Trophoblast cell (in vitro differentiated cells and primary cell): ENCODE results near the gene EHMT1.

Source experiments
- DNase-seq, 2 donors: peaks; one replicate each; pipeline ENCODE4 v3.0.0-alpha.2; 2016
- H2AFZ ChIP-seq: 2 replicates; pipeline ENCODE4 v1.6.1; 2013; ENCODE audit warnings: low read length, moderate library complexity, mild to moderate bottlenecking; ENCODE audit not compliant: insufficient read depth, poor library complexity
- H2AK5ac ChIP-seq: 2 replicates; pipeline ENCODE4 v1.6.1; 2013; ENCODE audit warnings: mild to moderate bottlenecking, low read length
- H2BK120ac ChIP-seq: 2 replicates; pipeline ENCODE4 v1.6.1; 2013; ENCODE audit warnings: low read length, mild to moderate bottlenecking, moderate library complexity; ENCODE audit not compliant: insufficient read depth, poor library complexity
- H2BK12ac ChIP-seq: 2 replicates; pipeline ENCODE4 v1.6.1; 2013; ENCODE audit warnings: mild to moderate bottlenecking, low read length, moderate library complexity
- H2BK5ac ChIP-seq: 2 replicates; pipeline ENCODE4 v1.6.1; 2013; ENCODE audit warnings: low read length, low read depth, moderate library complexity, mild to moderate bottlenecking; ENCODE audit not compliant: poor library complexity
- H3K14ac ChIP-seq: 2 replicates; pipeline ENCODE4 v1.6.1; 2013; ENCODE audit warnings: mild to moderate bottlenecking, low read length
- H3K18ac ChIP-seq: 2 replicates; pipeline ENCODE4 v1.6.1; 2013; ENCODE audit warnings: mild to moderate bottlenecking, low read length
- H3K23ac ChIP-seq: 2 replicates; pipeline ENCODE4 v1.6.1; 2013; ENCODE audit warnings: low read length
- H3K27ac ChIP-seq: 2 replicates; pipeline ENCODE4 v1.5.1; 2013; ENCODE audit warnings: low read depth, mild to moderate bottlenecking, inconsistent platforms, low read length, moderate library complexity
- H3K27me3 ChIP-seq: 2 replicates; pipeline ENCODE4 v1.6.1; 2013; ENCODE audit warnings: inconsistent platforms, mild to moderate bottlenecking, low read length, moderate library complexity; ENCODE audit not compliant: insufficient read depth
- H3K36me3 ChIP-seq, 2 experiments: 1 replicate in 1 of 2; 2 replicates in 1 of 2; pipeline ENCODE4 v1.6.1; 2013; ENCODE audit warnings: low read length in 2 of 2, mild to moderate bottlenecking in 2 of 2, moderate library complexity in 1 of 2; ENCODE audit not compliant: insufficient read depth in 2 of 2, control insufficient read depth in 1 of 2
- H3K4ac ChIP-seq: 2 replicates; pipeline ENCODE4 v1.6.1; 2013; ENCODE audit warnings: low read depth, mild to moderate bottlenecking, low read length, moderate library complexity
- H3K4me1 ChIP-seq, 2 experiments: 1 replicate in 1 of 2; 2 replicates in 1 of 2; pipeline ENCODE4 v1.6.1; 2013; ENCODE audit warnings: low read length in 2 of 2, mild to moderate bottlenecking in 2 of 2, moderate library complexity in 1 of 2; ENCODE audit not compliant: insufficient read depth in 2 of 2, control insufficient read depth in 1 of 2
- H3K4me2 ChIP-seq: 2 replicates; pipeline ENCODE4 v1.6.1; 2013; ENCODE audit warnings: inconsistent platforms, mild to moderate bottlenecking, low read length, moderate library complexity
- H3K4me3 ChIP-seq: 2 replicates; pipeline ENCODE4 v1.5.1; 2013; ENCODE audit warnings: mild to moderate bottlenecking, low read depth, low read length, inconsistent platforms
- H3K79me1 ChIP-seq: one replicate; pipeline ENCODE4 v1.6.1; 2013; ENCODE audit warnings: low read length
- H3K79me2 ChIP-seq: 2 replicates; pipeline ENCODE4 v1.6.1; 2013; ENCODE audit warnings: low read length, mild to moderate bottlenecking; ENCODE audit not compliant: control insufficient read depth, insufficient read depth, poor library complexity
- H3K9ac ChIP-seq: 2 replicates; pipeline ENCODE4 v1.6.1; 2013; ENCODE audit warnings: mild to moderate bottlenecking, low read length
- H3K9me3 ChIP-seq: 2 replicates; pipeline ENCODE4 v1.6.1; 2013; ENCODE audit warnings: low read depth, mild to moderate bottlenecking, control low read depth, inconsistent platforms, low read length; ENCODE audit not compliant: insufficient read depth
- H4K12ac ChIP-seq: 2 replicates; pipeline ENCODE4 v1.6.1; 2013; ENCODE audit warnings: low read depth, mild to moderate bottlenecking, low read length, moderate library complexity
- H4K8ac ChIP-seq: 2 replicates; pipeline ENCODE4 v1.6.1; 2013; ENCODE audit warnings: low read depth, mild to moderate bottlenecking, low read length, moderate library complexity
- H4K91ac ChIP-seq: one replicate; pipeline ENCODE4 v1.6.1; 2013; ENCODE audit warnings: low read depth, mild to moderate bottlenecking, low read length, moderate library complexity
- WGBS: extraction: QIAGEN DNeasy Blood & Tissue Kit; methylation state at CpG from one replicate; pipeline ENCODE4 v1.1.7; 2013; ENCODE audit warnings: missing lambda C conversion rate; ENCODE audit not compliant: insufficient read length, insufficient coverage; ENCODE audit errors: extremely low coverage; 5-methylcytosine and 5-hydroxymethylcytosine counted together

Gene EHMT1

GRCh38 chr9:137602661-137603060, 16.1 kb upstream of the EHMT1 start:
- no peak overlapping the region for H2AK5ac ChIP-seq
- H2BK5ac ChIP-seq = no peak overlapping the region
- no peak overlapping the region for H3K23ac ChIP-seq
- H2AFZ ChIP-seq = no peak overlapping the region
- H3K79me1 ChIP-seq = peaks cover 6% of the 10 kb centered on the region
- H3K4ac ChIP-seq = no peak overlapping the region
- H2BK120ac ChIP-seq = no peak overlapping the region
- peaks cover 9 to 14% of the 10 kb centered on the region in 2 experiments for H3K4me1 ChIP-seq
- H3K9ac ChIP-seq = no peak overlapping the region
- H3K79me2 ChIP-seq = peaks cover 6% of the 10 kb centered on the region
- no peak for DNase-seq
- H3K14ac ChIP-seq = no peak overlapping the region
- H3K36me3 ChIP-seq = no peaks in the 10 kb centered on the region
- H3K4me2 ChIP-seq = no peak overlapping the region
- H3K18ac ChIP-seq = no peak overlapping the region
- H3K27me3 ChIP-seq = no peaks in the 10 kb centered on the region
- no peak overlapping the region for H3K27ac ChIP-seq
- H4K8ac ChIP-seq = no peak overlapping the region
- peaks cover 2% of the 10 kb centered on the region for H3K9me3 ChIP-seq
- no peak overlapping the region for H4K91ac ChIP-seq
- H3K4me3 ChIP-seq = no peak overlapping the region
- H2BK12ac ChIP-seq = no peak overlapping the region
- H4K12ac ChIP-seq = no peak overlapping the region
- WGBS = no CpG with 5 or more reads among the region's 3 CpGs

- H4K12ac ChIP-seq = no peak overlapping the region
- no peak overlapping the region for H4K8ac ChIP-seq
- H2BK5ac ChIP-seq = no peak overlapping the region
- no peak overlapping the region for H3K9ac ChIP-seq
- H3K9me3 ChIP-seq = peaks cover 2% of the 10 kb centered on the region
- peaks cover 6% of the 10 kb centered on the region for H3K79me2 ChIP-seq
- H3K27ac ChIP-seq = no peak overlapping the region
- H3K4ac ChIP-seq = no peak overlapping the region
- peaks cover 9 to 14% of the 10 kb centered on the region in 2 experiments for H3K4me1 ChIP-seq
- H3K4me3 ChIP-seq = peak overlapping the region; percentile 10
- no peak overlapping the region for H3K14ac ChIP-seq
- no peak overlapping the region for H2BK120ac ChIP-seq
- no peaks in the 10 kb centered on the region for H3K27me3 ChIP-seq
- H3K36me3 ChIP-seq = peaks cover 0 to 2% of the 10 kb centered on the region in 2 experiments
- peaks cover 6% of the 10 kb centered on the region for H3K79me1 ChIP-seq
- DNase-seq = no peak
- no peak overlapping the region for H3K18ac ChIP-seq
- H2BK12ac ChIP-seq = no peak overlapping the region
- H3K23ac ChIP-seq = peak overlapping the region; percentile 87
- no peak overlapping the region for H2AK5ac ChIP-seq
- H2AFZ ChIP-seq = no peak overlapping the region
- no CpG with 5 or more reads among the region's 13 CpGs for WGBS
- no peak overlapping the region for H4K91ac ChIP-seq
- H3K4me2 ChIP-seq = no peak overlapping the region
Measured at GRCh38 chr9:137603879-137604278, 14.9 kb upstream of the EHMT1 start.

- Histone ChIP-seq H3K18ac (no peak overlapping the region), H3K9ac (no peak overlapping the region), H2BK120ac (no peak overlapping the region), H3K4me1 (peaks cover 9 to 14% of the 10 kb centered on the region in 2 experiments), H3K4me2 (peak overlapping the region; percentile 59), H4K8ac (no peak overlapping the region), H4K91ac (no peak overlapping the region), H3K79me2 (peaks cover 6% of the 10 kb centered on the region), H3K36me3 (peaks cover 0 to 2% of the 10 kb centered on the region in 2 experiments), H3K23ac (peak overlapping the region; percentile 87), H2BK12ac (no peak overlapping the region), H3K14ac (no peak overlapping the region), H3K27me3 (no peaks in the 10 kb centered on the region), H2AK5ac (no peak overlapping the region), H3K27ac (no peak overlapping the region), H2BK5ac (no peak overlapping the region), H3K4ac (no peak overlapping the region), H2AFZ (no peak overlapping the region), H3K79me1 (peaks cover 6% of the 10 kb centered on the region), H4K12ac (no peak overlapping the region), H3K9me3 (peaks cover 2% of the 10 kb centered on the region), H3K4me3 (peak overlapping the region; percentile 60)
- DNase-seq = no peak
- WGBS = no CpG with 5 or more reads among the region's 49 CpGs
Measured at GRCh38 chr9:137604345-137605086, 14.3 kb upstream of the EHMT1 start.

GRCh38 chr9:137605121-137606004, 13.4 kb upstream of the EHMT1 start, which contains the start of gene ARRDC1:
TSS of gene ARRDC1 (plus strand) at chr9:137605686. CDS start at chr9:137605718, 32 bp downstream.
- peak within 1 kb of the TSS; percentile 75 for H2BK12ac ChIP-seq
- peaks cover 6% of the 10 kb centered on the region for H3K79me2 ChIP-seq
- peaks cover 0 to 2% of the 10 kb centered on the region in 2 experiments for H3K36me3 ChIP-seq
- H3K79me1 ChIP-seq = peaks cover 6% of the 10 kb centered on the region
- H3K14ac ChIP-seq = peak within 1 kb of the TSS; percentile 97
- peak within 1 kb of the TSS; percentile 64 for H2BK5ac ChIP-seq
- H4K12ac ChIP-seq = peak within 1 kb of the TSS; percentile 94
- peak within 1 kb of the TSS; percentile 93 for H2AFZ ChIP-seq
- peak within 1 kb of the TSS; percentile 83 for H3K9ac ChIP-seq
- H3K4me2 ChIP-seq = peak within 1 kb of the TSS; percentile 98
- no peak within 1 kb of the TSS for H3K23ac ChIP-seq
- H4K8ac ChIP-seq = peak within 1 kb of the TSS; percentile 94
- H3K18ac ChIP-seq = peak within 1 kb of the TSS; percentile 98
- peak within 1 kb of the TSS; percentile 21 for H2BK120ac ChIP-seq
- peak within 1 kb of the TSS; percentile 60 for H3K27ac ChIP-seq
- H3K4me1 ChIP-seq = peaks cover 9 to 14% of the 10 kb centered on the region in 2 experiments
- H3K4ac ChIP-seq = peak within 1 kb of the TSS; percentile 86
- peak within 1 kb of the TSS; percentile 41 for H4K91ac ChIP-seq
- DNase-seq = peak; percentile 82 to 86
- H3K4me3 ChIP-seq = peak within 1 kb of the TSS; percentile 88
- H2AK5ac ChIP-seq = no peak within 1 kb of the TSS
- peaks cover 2% of the 10 kb centered on the region for H3K9me3 ChIP-seq
- H3K27me3 ChIP-seq = no peaks in the 10 kb centered on the region
- no CpG with 5 or more reads among the region's 111 CpGs for WGBS
